ENCODE measurements around the gene GLUD1.
"Not testable (repeated sequence)": the region's sequence is repeated elsewhere in the genome, so short reads cannot be mapped to it uniquely, and the experiment has no call there.

GLUD1 gene

GRCh38 chr10:87007674-87008073, 87.0 kb downstream of the GLUD1 start:
- not testable (repeated sequence) for H3K27ac ChIP-seq; DNase-seq (ENCODE audit: low read depth, low spot score)

- H3K27ac ChIP-seq; DNase-seq (ENCODE audit: low read depth, low spot score): not testable (repeated sequence)
These were observed 87.5 kb downstream of the GLUD1 start for GRCh38 chr10:87007124-87007523.

GRCh38 chr10:87000491-87000890, 94.2 kb downstream of the GLUD1 start:
- H3K27ac ChIP-seq = no peak overlapping the region
- DNase-seq (ENCODE audit: low read depth, low spot score) = no peak
